PFSK-1 (cell line): Measurements from ENCODE around the gene CYP27A1.

ENCODE experiments used
- FOXP2 ChIP-seq: optimal IDR thresholded peaks from 2 replicates; pipeline ENCODE3; 2011; ENCODE audit warnings: borderline replicate concordance, control low read depth, inconsistent platforms; ENCODE audit not compliant: insufficient read depth; ENCODE audit errors: extremely low read length, extremely low read depth
- POLR2AphosphoS5 ChIP-seq: IDR thresholded peaks from 2 replicates; pipeline ENCODE4 v1.6.1; 2012; ENCODE audit warnings: low read depth, mild to moderate bottlenecking, control low read depth, low read length, moderate library complexity
- SIN3A ChIP-seq: IDR thresholded peaks from 2 replicates; pipeline ENCODE4 v1.6.1; 2012; ENCODE audit warnings: mild to moderate bottlenecking, low read length, moderate library complexity, borderline replicate concordance; ENCODE audit not compliant: insufficient read depth
- TAF1 ChIP-seq: IDR thresholded peaks from 2 replicates; pipeline ENCODE4 v1.6.1; 2012; ENCODE audit warnings: low read length, control low read depth, borderline replicate concordance; ENCODE audit not compliant: insufficient read depth
- TF ChIP-seq, protein P1 (sequence below), 2 experiments: IDR thresholded peaks; 2 replicates each; pipeline versions ENCODE4 v1.6.1 to v1.8.0; 2011 to 2012; ENCODE audit warnings: low read depth in 2 of 2, low read length in 2 of 2, control low read depth in 1 of 2, inconsistent platforms in 1 of 2, mild to moderate bottlenecking in 1 of 2, moderate library complexity in 1 of 2; ENCODE audit not compliant: insufficient read depth in 1 of 2

DNA sequence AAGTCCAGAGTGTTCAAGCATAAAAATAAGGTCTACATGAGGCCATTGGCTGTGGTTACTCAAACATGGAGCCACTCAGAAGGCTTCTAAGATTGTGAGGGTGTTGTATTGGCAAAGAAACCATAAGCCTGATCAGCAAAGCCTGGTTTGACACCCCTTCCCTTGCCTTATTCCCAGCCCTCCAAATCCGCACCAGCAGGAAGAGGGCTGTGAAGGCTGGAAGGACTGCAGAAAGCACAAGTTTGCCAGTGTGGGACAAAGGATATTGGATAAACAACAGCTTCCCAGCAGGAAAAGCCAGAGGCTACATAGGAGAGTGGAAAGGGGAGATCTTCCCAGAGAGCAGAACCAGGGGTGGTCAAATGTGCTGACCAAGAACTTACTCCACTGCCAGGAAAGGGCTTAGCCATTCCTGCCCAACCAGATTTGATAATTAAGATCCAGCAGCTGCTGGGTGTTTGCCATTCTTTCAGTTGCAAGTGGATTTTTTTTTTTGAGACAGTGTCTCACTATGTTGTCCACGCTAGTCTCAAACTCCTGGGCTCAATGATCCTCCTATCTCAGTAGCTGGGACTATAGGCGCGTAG is 51.2 kb downstream of the CYP27A1 start:
- no peak for TF ChIP-seq POLR2AphosphoS5
- TF ChIP-seq, protein P1, sequence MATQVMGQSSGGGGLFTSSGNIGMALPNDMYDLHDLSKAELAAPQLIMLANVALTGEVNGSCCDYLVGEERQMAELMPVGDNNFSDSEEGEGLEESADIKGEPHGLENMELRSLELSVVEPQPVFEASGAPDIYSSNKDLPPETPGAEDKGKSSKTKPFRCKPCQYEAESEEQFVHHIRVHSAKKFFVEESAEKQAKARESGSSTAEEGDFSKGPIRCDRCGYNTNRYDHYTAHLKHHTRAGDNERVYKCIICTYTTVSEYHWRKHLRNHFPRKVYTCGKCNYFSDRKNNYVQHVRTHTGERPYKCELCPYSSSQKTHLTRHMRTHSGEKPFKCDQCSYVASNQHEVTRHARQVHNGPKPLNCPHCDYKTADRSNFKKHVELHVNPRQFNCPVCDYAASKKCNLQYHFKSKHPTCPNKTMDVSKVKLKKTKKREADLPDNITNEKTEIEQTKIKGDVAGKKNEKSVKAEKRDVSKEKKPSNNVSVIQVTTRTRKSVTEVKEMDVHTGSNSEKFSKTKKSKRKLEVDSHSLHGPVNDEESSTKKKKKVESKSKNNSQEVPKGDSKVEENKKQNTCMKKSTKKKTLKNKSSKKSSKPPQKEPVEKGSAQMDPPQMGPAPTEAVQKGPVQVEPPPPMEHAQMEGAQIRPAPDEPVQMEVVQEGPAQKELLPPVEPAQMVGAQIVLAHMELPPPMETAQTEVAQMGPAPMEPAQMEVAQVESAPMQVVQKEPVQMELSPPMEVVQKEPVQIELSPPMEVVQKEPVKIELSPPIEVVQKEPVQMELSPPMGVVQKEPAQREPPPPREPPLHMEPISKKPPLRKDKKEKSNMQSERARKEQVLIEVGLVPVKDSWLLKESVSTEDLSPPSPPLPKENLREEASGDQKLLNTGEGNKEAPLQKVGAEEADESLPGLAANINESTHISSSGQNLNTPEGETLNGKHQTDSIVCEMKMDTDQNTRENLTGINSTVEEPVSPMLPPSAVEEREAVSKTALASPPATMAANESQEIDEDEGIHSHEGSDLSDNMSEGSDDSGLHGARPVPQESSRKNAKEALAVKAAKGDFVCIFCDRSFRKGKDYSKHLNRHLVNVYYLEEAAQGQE (IDR thresholded peaks at IDR 0.05; ENCODE audit: insufficient read depth in 1 of 2, low read depth in 2 of 2, low read length in 2 of 2), result no peak
- TF ChIP-seq FOXP2, result no peak
- TF ChIP-seq SIN3A, result no peak
- TF ChIP-seq TAF1, result no peak
